Peyer's patch (tissue), 4 donors: ENCODE measurements around the gene CTSH.

Source experiments
- POLR2A ChIP-seq, 2 donors: fragments of 450-650 bp; IDR thresholded peaks; one replicate each; pipeline ENCODE4 v1.5.1; 2017; ENCODE audit warnings: antibody characterized with exemption in 2 of 2, mild to moderate bottlenecking in 2 of 2, moderate library complexity in 2 of 2
- TF ChIP-seq, protein P1 (sequence below), 6 experiments: fragments of 450-650 bp in 4 of 6; fragments of 200-600 bp in 2 of 6; sonication (generic) in 1 of 6; IDR thresholded peaks; one replicate each; pipeline ENCODE4 v1.5.1; 2017 to 2019; ENCODE audit warnings: antibody characterized with exemption in 6 of 6, mild to moderate bottlenecking in 3 of 6, moderate library complexity in 1 of 6

GRCh38 chr15:78917888-78918287 lies 27.0 kb downstream of the CTSH start:
- TF ChIP-seq, protein P1, sequence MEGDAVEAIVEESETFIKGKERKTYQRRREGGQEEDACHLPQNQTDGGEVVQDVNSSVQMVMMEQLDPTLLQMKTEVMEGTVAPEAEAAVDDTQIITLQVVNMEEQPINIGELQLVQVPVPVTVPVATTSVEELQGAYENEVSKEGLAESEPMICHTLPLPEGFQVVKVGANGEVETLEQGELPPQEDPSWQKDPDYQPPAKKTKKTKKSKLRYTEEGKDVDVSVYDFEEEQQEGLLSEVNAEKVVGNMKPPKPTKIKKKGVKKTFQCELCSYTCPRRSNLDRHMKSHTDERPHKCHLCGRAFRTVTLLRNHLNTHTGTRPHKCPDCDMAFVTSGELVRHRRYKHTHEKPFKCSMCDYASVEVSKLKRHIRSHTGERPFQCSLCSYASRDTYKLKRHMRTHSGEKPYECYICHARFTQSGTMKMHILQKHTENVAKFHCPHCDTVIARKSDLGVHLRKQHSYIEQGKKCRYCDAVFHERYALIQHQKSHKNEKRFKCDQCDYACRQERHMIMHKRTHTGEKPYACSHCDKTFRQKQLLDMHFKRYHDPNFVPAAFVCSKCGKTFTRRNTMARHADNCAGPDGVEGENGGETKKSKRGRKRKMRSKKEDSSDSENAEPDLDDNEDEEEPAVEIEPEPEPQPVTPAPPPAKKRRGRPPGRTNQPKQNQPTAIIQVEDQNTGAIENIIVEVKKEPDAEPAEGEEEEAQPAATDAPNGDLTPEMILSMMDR (IDR thresholded peaks at IDR 0.05), result no peak
- no peak for TF ChIP-seq POLR2A (IDR thresholded peaks at IDR 0.05)
